ENCODE results near the gene APOH.

DNA sequence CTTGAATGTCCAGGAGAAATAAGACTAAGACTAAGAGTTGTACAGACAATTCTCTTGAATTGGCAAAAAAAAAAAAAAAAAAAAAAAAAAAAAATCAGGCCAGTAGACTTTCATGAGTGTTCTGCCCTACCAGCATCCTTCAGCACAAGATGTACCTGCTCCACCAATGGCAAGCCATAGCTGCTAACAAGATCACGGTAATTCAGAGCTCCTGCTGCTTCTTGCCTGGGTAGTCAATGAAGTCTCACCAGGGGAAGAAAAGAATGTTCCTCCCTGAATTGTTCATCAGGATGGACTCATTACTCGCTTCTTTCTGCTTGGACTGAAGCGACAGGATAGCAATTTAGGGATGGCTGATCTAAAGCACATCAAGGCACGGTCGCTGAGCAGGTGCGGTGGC is 31.1 kb upstream of the APOH start:
- no peak for TF ChIP-seq CTCF (conservative IDR thresholded peaks at IDR 0.05; ENCODE audit: low read depth, low read length)
- TF ChIP-seq EZH2 (IDR thresholded peaks at IDR 0.05; ENCODE audit: borderline replicate concordance, low read depth, low read length, poor library complexity, severe bottlenecking) = no peak
